A549 treated with DMSO at 1 μM for 4 hours (cell line): ENCODE measurements around the gene FAM25C. TPM values are rescaled to one million over a fixed set of nuclear protein-coding genes. Genes with fewer than 3 reads are reported as not detected.

Experiments used
- total RNA-seq: library from RNA; stranded (reverse); fragments of 200-300 nt; extraction: Qiagen RNA extraction; gene quantifications from 5 replicates; pipeline ENCODE4 v1.2.3, GENCODE V29; 2022; ENCODE audit warnings: low read depth

The FAM25C gene
- 0.99 to 2.1 TPM (median 2.0 TPM) in 5 replicates for total RNA-seq

GRCh38 chr10:47999691-48000090 lies at the start of gene FAM25C:
FAM25C (minus strand) TSS chr10:47999791; CDS start chr10:47999765, 26 bp downstream.

Other genes starting within 250 kb of the FAM25C start
- gene SYT15B, start 236.2 kb downstream of the FAM25C start, total RNA-seq: 2.6 to 4.3 TPM (median 3.1 TPM) in 5 replicates
- gene NPY4R2, start 81.1 kb downstream of the FAM25C start, total RNA-seq: 16.0 to 32.4 TPM (median 27.0 TPM) in 5 replicates